DND-41 (cell line): ENCODE results near the gene LEFTY2.

Experiments
- ATAC-seq: fragments of 200-7000 bp; cut with Tn5 transposase; 3 replicates; pipeline ENCODE4 v1.9.1; 2021; ENCODE audit warnings: low read depth; ENCODE audit not compliant: insufficient read depth
- DNase-seq: peaks from one replicate; pipeline ENCODE4 v3.0.0-alpha.2; 2020
- H2AFZ ChIP-seq: 2 replicates; pipeline ENCODE4 v1.6.0; 2012; ENCODE audit warnings: low read depth, low read length
- H3K27ac ChIP-seq: 2 replicates; pipeline ENCODE4 v1.5.1; 2012; ENCODE audit warnings: low read length, inconsistent platforms
- H3K27me3 ChIP-seq: fragments of 200-600 bp; sonication (generic); 2 replicates; pipeline ENCODE4 v1.6.0; 2012; ENCODE audit warnings: low read length, mild to moderate bottlenecking, inconsistent platforms; ENCODE audit not compliant: insufficient read depth, poor library complexity
- H3K36me3 ChIP-seq: 2 replicates; pipeline ENCODE4 v1.5.1; 2012; ENCODE audit warnings: low read length, inconsistent platforms; ENCODE audit not compliant: insufficient read depth
- H3K4me1 ChIP-seq: 2 replicates; pipeline ENCODE4 v1.5.1; 2012; ENCODE audit warnings: mild to moderate bottlenecking, low read length; ENCODE audit not compliant: insufficient read depth
- H3K4me2 ChIP-seq: 2 replicates; pipeline ENCODE4 v1.6.0; 2012; ENCODE audit warnings: mild to moderate bottlenecking, moderate library complexity, low read length, inconsistent platforms; ENCODE audit not compliant: insufficient read depth
- H3K4me3 ChIP-seq, 2 experiments: fragments of 200-600 bp in 1 of 2; shearing (Covaris generic) in 1 of 2; 2 replicates each; pipeline ENCODE4 v1.5.1; 2012 to 2016; ENCODE audit warnings: inconsistent platforms in 2 of 2, low read length in 2 of 2, mild to moderate bottlenecking in 2 of 2, low read depth in 1 of 2, moderate library complexity in 1 of 2
- H3K79me2 ChIP-seq: 2 replicates; pipeline ENCODE4 v1.6.0; 2012; ENCODE audit warnings: low read length, inconsistent platforms; ENCODE audit not compliant: insufficient read depth
- H3K9ac ChIP-seq: 2 replicates; pipeline ENCODE4 v1.6.0; 2012; ENCODE audit warnings: low read depth, mild to moderate bottlenecking, inconsistent platforms, low read length, moderate library complexity
- H3K9me3 ChIP-seq: 2 replicates; pipeline ENCODE4 v1.5.1; 2012; ENCODE audit warnings: low read length, moderate library complexity, mild to moderate bottlenecking, inconsistent platforms; ENCODE audit not compliant: insufficient read depth, severe bottlenecking
- H4K20me1 ChIP-seq: 2 replicates; pipeline ENCODE4 v1.6.0; 2012; ENCODE audit warnings: low read length; ENCODE audit not compliant: insufficient read depth
- EZH2 ChIP-seq: IDR thresholded peaks from 3 replicates; pipeline ENCODE4 v1.6.1; 2012; ENCODE audit warnings: borderline replicate concordance, low read depth, mild to moderate bottlenecking, moderate library complexity, low read length, inconsistent platforms; ENCODE audit not compliant: severe bottlenecking
- TF ChIP-seq, protein P1 (sequence below): IDR thresholded peaks from 2 replicates; pipeline ENCODE4 v1.5.1; 2012; ENCODE audit warnings: borderline replicate concordance, low read length, moderate library complexity, mild to moderate bottlenecking; ENCODE audit not compliant: poor library complexity, severe bottlenecking; ENCODE audit errors: extremely low read depth

LEFTY2 gene

DNA sequence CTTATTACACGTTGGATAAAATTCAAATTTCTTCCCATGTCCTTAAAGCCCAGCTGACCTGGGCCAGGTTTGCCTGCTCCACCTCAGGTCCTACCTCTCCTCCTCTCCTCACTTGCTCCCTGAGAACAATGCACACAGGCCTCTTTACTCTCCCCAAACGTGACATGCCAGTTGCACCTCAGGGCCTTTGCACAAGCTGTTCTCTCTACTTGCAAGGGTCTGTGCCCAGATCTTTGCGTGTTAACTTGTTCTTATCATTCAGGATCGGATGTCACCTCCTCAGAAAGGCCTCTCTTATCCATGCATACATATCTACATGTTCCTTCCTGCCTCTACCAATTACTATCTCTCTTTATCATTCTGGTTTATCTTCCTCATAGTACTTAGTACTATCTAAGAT is 37.4 kb downstream of the LEFTY2 start:
- Histone ChIP-seq H3K4me3 (no peak overlapping the region), H4K20me1 (no peaks in the 10 kb centered on the region), H3K27ac (no peak overlapping the region), H3K27me3 (no peaks in the 10 kb centered on the region), H3K9me3 (no peaks in the 10 kb centered on the region), H3K4me2 (no peak overlapping the region), H2AFZ (no peak overlapping the region), H3K4me1 (no peaks in the 10 kb centered on the region), H3K36me3 (no peaks in the 10 kb centered on the region), H3K79me2 (no peaks in the 10 kb centered on the region), H3K9ac (no peak overlapping the region)
- TF ChIP-seq, protein P1, sequence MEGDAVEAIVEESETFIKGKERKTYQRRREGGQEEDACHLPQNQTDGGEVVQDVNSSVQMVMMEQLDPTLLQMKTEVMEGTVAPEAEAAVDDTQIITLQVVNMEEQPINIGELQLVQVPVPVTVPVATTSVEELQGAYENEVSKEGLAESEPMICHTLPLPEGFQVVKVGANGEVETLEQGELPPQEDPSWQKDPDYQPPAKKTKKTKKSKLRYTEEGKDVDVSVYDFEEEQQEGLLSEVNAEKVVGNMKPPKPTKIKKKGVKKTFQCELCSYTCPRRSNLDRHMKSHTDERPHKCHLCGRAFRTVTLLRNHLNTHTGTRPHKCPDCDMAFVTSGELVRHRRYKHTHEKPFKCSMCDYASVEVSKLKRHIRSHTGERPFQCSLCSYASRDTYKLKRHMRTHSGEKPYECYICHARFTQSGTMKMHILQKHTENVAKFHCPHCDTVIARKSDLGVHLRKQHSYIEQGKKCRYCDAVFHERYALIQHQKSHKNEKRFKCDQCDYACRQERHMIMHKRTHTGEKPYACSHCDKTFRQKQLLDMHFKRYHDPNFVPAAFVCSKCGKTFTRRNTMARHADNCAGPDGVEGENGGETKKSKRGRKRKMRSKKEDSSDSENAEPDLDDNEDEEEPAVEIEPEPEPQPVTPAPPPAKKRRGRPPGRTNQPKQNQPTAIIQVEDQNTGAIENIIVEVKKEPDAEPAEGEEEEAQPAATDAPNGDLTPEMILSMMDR = no peak
- no peak for TF ChIP-seq EZH2
- ATAC-seq (no peak), DNase-seq (no peak)

DNA sequence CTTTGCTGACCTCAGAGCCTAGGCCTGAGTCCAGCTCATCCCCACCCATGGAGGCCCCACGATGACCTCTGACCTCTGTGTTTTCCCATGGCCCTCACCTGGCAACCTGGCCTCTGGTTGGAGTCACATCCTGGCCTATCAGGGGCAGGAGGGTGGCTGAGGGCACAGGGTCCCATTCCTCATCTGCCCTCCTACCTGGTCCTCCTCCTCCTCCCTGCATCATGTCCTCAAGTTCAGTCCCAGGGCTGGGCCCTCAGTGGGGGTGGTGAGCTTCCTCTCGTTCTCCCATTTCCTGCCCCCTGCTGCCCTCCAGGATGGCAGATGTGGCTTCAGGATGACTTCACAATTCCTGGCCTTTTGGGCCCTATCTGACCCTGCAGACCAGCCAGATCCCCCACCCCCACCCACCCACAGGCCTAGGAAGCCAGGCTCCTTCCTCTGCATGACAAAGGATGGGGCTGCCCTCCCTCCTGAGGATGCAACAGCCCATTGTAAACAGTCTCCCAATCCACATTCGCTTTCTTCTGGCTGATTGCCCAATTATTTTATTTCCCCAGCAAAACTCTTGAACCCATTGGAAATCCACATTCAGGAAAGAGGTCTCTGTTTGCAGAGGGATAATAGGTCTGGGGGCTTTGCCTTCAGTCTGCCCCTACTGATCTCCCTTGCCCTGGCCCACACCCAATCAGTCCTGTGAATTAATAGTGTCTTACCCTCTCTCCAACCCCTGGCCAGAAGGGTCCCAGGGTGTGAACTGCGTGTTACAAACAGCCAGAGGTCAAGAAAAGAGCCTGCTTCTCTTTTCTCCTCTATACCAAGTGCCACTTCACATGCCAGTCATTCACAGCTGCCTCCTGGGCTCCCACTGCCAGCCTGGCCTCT is 41.7 kb downstream of the LEFTY2 start:
- TF ChIP-seq EZH2 = no peak
- TF ChIP-seq, protein P1 = no peak
- no peaks in the 10 kb centered on the region for H4K20me1 ChIP-seq
- no peaks in the 10 kb centered on the region for H3K79me2 ChIP-seq
- no peaks in the 10 kb centered on the region for H3K9me3 ChIP-seq
- no peak for DNase-seq
- no peak for ATAC-seq
- H3K27me3 ChIP-seq = no peaks in the 10 kb centered on the region
- no peaks in the 10 kb centered on the region for H3K36me3 ChIP-seq
- no peak overlapping the region for H3K9ac ChIP-seq
- H3K27ac ChIP-seq = no peak overlapping the region
- H3K4me1 ChIP-seq = peaks cover 18% of the 10 kb centered on the region
- no peak overlapping the region for H3K4me2 ChIP-seq
- H2AFZ ChIP-seq = no peak overlapping the region
- H3K4me3 ChIP-seq = no peak overlapping the region

DNA sequence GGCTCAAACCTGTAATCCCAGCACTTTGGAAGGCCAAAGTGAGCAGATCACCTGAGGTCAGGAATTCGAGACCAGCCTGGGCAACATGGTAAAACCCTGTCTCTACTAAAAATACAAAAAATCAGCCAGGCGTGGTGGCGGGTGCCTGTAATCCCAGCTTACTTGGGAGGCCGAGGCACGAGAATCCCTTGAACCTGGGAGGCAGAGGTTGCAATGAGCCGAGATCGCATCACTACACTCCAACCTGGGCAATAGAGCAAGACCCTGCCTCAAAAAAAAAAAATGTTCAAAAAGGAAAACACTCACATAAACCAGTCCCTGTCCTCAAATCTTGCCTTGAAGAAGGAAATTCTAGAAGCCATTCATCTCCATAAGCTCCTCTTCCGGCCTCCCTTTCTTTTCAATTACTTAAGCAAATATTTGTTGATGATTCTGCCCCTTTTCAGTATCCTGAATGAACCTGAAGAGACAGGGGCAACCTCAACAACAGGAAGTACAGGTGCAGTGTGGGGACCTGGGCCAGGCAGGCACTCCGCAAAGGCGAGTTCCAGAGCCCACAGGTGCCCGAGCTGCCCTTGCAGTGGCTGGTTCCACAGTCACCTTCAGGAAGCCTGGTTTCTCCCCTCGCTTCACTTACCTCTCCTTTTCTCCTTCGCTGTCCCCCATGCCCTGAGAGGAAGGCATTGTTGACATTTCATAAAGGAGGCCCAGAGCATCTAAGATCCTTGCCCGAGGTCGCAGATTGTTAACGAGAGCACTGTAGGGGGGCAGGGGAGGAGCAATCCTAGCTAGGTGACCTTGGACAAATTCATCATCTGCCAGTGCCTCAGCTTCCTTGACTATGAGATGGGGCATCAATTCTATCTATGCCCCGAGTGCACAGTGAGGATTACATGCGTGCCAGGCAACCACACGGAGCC is 43.2 kb downstream of the LEFTY2 start:
- no peak overlapping the region for H3K27ac ChIP-seq
- TF ChIP-seq, protein P1 = no peak
- no peak for TF ChIP-seq EZH2
- H3K4me3 ChIP-seq = no peak overlapping the region
- H3K27me3 ChIP-seq = no peaks in the 10 kb centered on the region
- H3K36me3 ChIP-seq = no peaks in the 10 kb centered on the region
- no peaks in the 10 kb centered on the region for H3K79me2 ChIP-seq
- DNase-seq = no peak
- H3K9ac ChIP-seq = no peak overlapping the region
- no peaks in the 10 kb centered on the region for H4K20me1 ChIP-seq
- H3K9me3 ChIP-seq = no peaks in the 10 kb centered on the region
- H2AFZ ChIP-seq = no peak overlapping the region
- no peak overlapping the region for H3K4me2 ChIP-seq
- H3K4me1 ChIP-seq = peaks cover 18% of the 10 kb centered on the region
- ATAC-seq = no peak
